Epithelial cell of proximal tubule (primary cell): ENCODE data around the gene GAS2L1. TPM values are rescaled to one million over a fixed set of nuclear protein-coding genes. Genes with fewer than 3 reads are reported as not detected.

Experiments used
- DNase-seq: peaks from one replicate; pipeline ENCODE4 v3.0.0-alpha.2; 2011; ENCODE audit warnings: low read depth
- H3K4me3 ChIP-seq: 2 replicates; pipeline ENCODE4 v1.5.1; 2011; ENCODE audit warnings: low read depth, mild to moderate bottlenecking, low read length
- total RNA-seq: library from RNA; depleted of rRNA; stranded (reverse); fragments of >200 nt; gene quantifications from 2 replicates; pipeline ENCODE4 v1.2.3, GENCODE V29; 2015
- TF ChIP-seq, protein P1 (sequence below): conservative IDR thresholded peaks from 2 replicates; pipeline ENCODE4 v1.5.1; 2012; ENCODE audit warnings: low read depth, mild to moderate bottlenecking, low read length

GAS2L1 gene
- total RNA-seq, 1 donor from 2014 or later = 31.4 TPM

DNA sequence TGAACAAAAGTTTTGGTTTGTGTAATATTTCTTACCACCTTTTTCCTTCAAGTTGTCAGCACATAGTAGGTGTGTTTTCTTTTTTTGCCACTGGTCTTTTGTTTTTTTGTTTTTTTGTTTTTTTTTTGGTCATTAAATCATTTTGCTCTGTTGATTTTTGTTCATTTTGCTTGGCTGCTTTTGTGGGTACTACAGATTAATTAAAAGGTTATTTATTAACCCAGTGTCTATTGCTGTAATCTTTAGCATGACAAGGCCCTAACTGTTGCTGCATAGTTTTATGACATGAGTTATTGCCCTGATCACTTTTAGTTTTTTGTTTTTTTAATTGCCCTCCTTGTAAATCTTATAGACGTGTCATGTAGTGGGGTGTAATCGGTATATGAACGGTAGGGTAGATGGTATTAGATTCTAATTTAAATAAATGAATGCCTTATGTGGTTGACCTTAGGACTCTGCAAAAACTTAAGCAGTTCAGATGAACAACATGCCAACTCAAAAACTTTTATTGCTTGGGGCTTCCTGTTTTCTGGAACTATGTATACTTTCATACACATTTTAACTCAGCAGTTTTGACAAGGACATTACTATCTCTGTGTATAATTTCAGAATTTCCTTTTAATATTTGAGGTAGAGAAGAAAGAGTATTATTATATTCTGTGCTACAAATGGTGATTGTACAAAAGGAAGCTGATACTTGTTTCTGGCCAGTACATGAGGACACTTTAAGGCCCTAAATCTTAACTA is 30.5 kb upstream of the GAS2L1 start:
- DNase-seq = no peak
- TF ChIP-seq, protein P1, sequence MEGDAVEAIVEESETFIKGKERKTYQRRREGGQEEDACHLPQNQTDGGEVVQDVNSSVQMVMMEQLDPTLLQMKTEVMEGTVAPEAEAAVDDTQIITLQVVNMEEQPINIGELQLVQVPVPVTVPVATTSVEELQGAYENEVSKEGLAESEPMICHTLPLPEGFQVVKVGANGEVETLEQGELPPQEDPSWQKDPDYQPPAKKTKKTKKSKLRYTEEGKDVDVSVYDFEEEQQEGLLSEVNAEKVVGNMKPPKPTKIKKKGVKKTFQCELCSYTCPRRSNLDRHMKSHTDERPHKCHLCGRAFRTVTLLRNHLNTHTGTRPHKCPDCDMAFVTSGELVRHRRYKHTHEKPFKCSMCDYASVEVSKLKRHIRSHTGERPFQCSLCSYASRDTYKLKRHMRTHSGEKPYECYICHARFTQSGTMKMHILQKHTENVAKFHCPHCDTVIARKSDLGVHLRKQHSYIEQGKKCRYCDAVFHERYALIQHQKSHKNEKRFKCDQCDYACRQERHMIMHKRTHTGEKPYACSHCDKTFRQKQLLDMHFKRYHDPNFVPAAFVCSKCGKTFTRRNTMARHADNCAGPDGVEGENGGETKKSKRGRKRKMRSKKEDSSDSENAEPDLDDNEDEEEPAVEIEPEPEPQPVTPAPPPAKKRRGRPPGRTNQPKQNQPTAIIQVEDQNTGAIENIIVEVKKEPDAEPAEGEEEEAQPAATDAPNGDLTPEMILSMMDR = no peak
- H3K4me3 ChIP-seq = no peak overlapping the region

DNA sequence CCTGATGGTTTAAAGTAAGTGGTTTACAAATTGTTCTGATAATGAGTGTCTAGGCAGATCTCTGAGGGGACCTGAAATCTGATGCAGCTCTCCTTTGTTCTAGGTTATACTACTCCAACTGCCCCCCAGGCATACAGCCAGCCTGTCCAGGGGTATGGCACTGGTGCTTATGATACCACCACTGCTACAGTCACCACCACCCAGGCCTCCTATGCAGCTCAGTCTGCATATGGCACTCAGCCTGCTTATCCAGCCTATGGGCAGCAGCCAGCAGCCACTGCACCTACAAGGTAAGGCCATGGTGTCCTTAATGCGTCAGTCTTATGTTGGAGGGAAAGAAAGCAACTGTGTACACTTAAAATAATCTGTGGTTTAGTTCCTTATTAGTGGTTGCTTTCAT is 28.5 kb upstream of the GAS2L1 start:
- no peak for DNase-seq
- TF ChIP-seq, protein P1 = no peak
- no peak overlapping the region for H3K4me3 ChIP-seq

DNA sequence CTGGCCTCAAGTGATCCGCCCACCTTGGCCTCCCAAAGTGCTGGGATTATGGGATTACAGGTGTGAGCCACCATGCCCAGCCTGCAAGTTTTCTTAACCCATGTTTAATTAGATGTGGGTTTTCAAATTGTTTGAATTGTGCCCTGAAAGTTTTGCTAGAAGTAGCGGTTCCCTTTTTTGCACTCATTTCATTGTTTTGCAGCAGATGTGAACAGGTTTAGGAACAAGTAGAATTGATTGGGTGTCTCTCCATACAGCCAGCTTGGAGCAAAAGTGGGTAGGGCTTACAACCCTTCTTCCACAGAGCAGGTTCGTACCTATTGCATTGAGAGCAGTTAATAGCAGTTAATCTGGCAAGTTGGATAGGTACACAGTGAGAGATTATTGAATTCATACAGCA is 22.3 kb upstream of the GAS2L1 start:
- no peak overlapping the region for H3K4me3 ChIP-seq
- TF ChIP-seq, protein P1 = no peak
- no peak for DNase-seq

DNA sequence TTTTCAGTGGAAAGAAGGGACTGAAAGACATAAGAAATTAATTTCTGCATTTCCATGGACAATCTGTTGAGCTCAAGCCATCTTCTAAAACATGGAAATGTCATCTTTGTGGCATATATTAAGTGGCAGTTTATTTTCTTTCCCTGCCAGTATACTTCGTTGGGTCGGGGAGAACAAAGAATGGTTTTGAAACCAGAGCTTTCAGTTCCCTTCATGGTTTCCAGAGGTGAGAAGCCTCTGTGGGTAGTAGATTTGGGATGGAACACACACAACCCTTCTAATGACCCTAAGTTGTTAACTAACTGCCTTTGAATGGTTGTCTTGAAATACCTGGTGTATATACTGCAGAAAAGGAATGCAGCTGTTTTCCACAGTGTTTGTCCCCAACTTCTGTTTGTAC is 17.6 kb upstream of the GAS2L1 start:
- no peak for DNase-seq
- TF ChIP-seq, protein P1 = no peak
- no peak overlapping the region for H3K4me3 ChIP-seq

- TF ChIP-seq, protein P1 = no peak
- no peak for DNase-seq
- H3K4me3 ChIP-seq = no peak overlapping the region
Observed at GRCh38 chr22:29290061-29290460, 16.4 kb upstream of the GAS2L1 start.

DNA sequence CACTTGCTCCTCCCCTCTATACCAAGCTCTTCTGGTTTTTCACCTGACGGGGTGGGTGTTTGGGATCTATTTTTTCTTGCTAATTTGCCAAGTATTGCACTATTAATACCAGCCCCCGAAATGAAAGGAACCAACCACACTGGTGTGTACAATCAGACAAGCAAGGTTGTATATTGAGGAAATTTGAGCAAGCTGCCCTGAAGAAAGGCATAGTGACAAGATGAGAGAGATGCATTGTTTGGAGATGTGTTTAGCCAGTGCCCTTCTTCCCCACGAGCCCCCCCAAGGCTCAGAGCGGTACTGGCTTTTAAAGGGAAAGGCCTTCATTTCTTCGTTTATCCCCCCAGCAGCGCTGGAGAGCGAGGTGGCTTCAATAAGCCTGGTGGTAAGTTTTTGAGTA is 15.2 kb upstream of the GAS2L1 start:
- no peak overlapping the region for H3K4me3 ChIP-seq
- DNase-seq = no peak
- TF ChIP-seq, protein P1 = no peak

GRCh38 chr22:29292379-29292778 is 14.1 kb upstream of the GAS2L1 start:
- TF ChIP-seq, protein P1 = no peak
- H3K4me3 ChIP-seq = no peak overlapping the region
- DNase-seq = no peak
